GM21381 (cell line): ENCODE results near the gene KCNJ1.

ENCODE experiments used
- ATAC-seq: cut with Tn5 transposase; IDR thresholded peaks from one replicate; pipeline ENCODE4 v1.9.1; 2021; ENCODE audit warnings: mild to moderate bottlenecking, moderate library complexity; ENCODE audit not compliant: unreplicated experiment

Gene KCNJ1

GRCh38 chr11:128901653-128902514 lies 34.8 kb upstream of the KCNJ1 start:
- no peak for ATAC-seq

DNA sequence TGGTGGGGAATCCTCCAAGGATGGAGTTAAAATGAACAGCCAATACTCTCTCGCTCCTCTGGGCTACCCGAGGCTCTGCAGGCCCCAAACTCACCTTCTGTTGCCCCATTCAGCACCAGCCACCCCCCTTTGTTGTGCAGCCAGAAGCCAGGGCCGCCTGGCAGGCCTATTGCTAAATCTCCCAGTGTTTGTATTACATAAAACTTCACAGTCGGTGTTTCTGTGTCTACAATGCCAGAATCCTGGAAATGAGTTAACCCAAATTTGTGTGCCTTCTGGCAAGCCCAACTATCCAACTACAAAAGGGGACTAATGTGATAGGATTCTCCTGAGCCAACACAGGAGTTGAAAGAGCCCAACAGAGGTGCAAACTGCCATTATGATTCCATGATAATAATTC lies 33.4 kb upstream of the KCNJ1 start:
- no peak for ATAC-seq

GRCh38 chr11:128898580-128899344 lies 31.7 kb upstream of the KCNJ1 start:
- no peak for ATAC-seq

GRCh38 chr11:128897826-128898225 lies 30.7 kb upstream of the KCNJ1 start:
- ATAC-seq: no peak

GRCh38 chr11:128896356-128896755 lies 29.3 kb upstream of the KCNJ1 start:
- ATAC-seq: no peak

GRCh38 chr11:128895526-128895925 lies 28.4 kb upstream of the KCNJ1 start:
- no peak for ATAC-seq

DNA sequence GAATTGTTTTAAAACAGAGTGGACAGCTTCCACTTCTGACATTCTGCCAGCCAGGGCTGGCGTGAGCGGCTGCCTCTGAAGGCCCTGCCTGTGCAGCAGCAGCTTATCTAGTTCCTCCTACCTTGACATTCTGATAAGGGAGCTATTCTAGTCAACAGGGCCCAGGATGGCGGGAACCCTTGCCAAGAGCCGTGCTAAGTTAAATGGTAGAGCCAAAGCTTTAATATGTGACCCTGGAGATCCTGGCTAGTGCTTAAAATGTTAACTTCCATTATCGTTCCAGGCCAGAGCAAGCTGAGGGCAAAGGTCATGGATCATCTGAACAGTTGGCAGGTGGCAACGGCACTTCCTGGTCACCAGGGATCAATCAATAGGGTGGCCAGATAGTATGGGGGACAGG lies 27.6 kb upstream of the KCNJ1 start:
- no peak for ATAC-seq

DNA sequence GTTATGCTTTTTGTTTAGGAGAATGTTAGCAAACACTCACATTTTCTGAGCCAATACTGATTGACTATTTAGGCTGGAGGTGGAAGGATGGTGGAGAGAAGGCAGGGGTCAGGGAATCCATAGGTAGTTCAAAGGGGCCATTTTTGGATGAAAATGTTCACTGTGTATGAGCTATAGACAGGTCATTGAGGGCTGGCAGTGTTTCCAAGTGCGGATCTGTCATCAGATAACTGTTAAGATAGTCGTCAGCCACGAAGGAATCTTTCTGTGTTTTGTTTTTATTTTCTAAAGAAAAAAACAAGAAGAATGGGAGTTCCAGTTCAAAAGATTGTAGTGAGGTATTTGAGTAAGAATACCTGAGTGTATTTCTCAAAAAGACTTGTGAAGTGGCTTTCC lies 27.2 kb upstream of the KCNJ1 start:
- ATAC-seq: no peak

GRCh38 chr11:128893578-128894285 lies 26.6 kb upstream of the KCNJ1 start:
- peak; percentile 63 for ATAC-seq

GRCh38 chr11:128892866-128893565 lies 25.9 kb upstream of the KCNJ1 start:
- ATAC-seq: no peak

DNA sequence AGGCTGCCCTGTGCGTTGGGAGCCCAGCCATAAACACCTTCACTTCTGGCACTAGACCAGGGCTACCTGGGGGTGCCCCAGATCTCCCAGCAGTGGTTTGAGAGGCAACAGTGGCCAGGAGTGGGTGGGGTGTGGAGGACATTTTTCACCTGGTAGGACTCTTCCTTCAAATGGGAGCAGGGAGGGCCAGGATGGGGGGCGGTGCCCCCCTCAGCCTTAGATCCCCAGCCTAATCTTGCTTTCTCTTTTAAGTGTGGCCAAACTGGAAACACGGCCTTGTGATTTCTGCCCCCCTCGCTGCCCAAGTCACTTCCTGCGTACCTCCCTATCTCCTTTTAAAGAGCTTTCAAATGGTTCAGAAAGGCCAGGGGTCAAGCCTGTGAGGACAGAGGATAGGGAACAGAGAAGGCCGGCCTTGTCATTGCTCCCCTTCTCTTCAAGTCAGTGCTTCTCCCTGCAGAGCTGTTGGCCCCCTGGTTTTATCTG lies 24.9 kb upstream of the KCNJ1 start:
- no peak for ATAC-seq

GRCh38 chr11:128890543-128891368 lies 23.7 kb upstream of the KCNJ1 start, which contains the start of gene KCNJ5:
TSS of gene KCNJ5 (plus strand) at chr11:128891356. CDS start at chr11:128911274, 19,918 bp downstream.
- no peak for ATAC-seq

- no peak for ATAC-seq
Measured at GRCh38 chr11:128890216-128890542, 23.1 kb upstream of the KCNJ1 start.

GRCh38 chr11:128889657-128890213 lies 22.6 kb upstream of the KCNJ1 start:
- ATAC-seq: no peak

DNA sequence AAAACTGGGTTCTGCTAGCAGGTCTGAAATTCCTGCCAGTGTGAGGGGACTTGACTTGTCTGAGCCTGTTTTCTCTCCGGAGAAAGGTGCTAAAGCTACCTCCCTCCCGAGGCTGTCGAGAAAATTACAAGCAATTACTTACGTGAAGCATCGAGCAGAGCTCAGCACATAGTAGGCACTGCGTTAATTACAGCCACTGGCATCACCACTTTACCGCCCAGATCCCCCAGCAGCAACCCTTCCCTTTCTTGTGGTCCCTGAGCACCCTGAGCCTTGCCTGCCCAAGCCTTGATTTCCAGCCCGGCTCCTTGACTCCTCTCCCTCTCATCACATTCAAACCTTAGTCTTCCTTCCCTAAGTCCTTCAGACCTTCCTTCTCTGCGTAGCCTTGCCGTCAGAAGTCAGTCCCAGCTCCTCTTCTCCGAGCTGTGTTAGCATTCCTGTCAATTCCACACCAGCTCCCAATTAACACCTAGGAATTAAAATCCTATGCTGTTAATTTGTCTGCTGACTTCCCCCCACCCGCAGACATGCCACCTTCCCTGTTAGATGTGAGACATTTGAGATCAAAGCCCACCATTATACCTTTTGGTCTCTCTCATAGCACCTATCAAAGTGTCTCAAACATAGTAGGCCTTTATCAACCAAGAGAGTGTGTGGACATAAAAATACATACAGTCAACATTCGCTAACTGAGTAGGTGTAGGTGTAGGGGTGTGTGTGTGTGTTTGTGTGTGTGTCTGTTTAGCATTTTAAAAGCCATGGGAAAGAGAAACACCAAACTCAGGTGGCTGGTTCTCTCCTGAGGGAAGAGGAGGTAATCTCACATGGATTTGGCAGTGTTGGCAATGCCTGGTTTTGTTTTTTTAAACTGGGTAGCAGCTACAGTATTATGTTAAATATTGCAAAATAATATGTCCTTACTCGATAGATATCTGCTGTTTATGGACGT lies 21.2 kb upstream of the KCNJ1 start:
- no peak for ATAC-seq

- no peak for ATAC-seq
Measured at GRCh38 chr11:128886406-128887124, 19.5 kb upstream of the KCNJ1 start.

DNA sequence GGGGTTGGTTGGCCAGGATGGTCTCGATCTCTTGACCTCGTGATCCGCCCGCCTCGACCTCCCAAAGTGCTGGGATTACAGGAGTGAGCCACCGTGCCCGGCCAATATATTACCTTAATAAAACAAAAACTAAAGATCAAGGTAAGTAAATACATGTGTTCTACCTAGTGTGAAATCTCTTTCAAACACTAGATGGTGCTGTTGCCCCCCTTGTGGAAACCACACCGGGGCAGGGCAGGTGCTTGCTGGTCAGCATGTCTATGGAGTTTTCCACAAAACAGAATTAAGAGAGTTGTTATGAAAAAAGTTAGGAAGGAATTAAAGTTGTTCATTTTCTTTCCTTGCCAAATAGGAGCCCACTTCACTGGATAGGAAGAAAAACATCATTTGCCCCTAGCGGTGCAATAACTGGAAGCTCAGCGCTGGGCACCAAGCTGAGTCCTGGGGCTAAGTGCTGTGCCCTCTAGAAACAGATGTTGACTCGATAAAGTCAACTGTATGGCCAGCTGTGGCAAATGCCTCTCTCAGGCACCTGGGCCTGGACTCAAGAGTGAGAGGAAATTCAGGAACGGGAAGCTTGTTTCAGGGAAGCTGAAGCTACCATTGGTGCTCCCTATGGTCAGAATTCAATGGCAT lies 17.7 kb upstream of the KCNJ1 start:
- ATAC-seq: peak; percentile 79
